ENCODE data around the gene ZNF506.
"Not testable (repeated sequence)": the region's sequence is repeated elsewhere in the genome, so short reads cannot be mapped to it uniquely, and the experiment has no call there.

Gene ZNF506

DNA sequence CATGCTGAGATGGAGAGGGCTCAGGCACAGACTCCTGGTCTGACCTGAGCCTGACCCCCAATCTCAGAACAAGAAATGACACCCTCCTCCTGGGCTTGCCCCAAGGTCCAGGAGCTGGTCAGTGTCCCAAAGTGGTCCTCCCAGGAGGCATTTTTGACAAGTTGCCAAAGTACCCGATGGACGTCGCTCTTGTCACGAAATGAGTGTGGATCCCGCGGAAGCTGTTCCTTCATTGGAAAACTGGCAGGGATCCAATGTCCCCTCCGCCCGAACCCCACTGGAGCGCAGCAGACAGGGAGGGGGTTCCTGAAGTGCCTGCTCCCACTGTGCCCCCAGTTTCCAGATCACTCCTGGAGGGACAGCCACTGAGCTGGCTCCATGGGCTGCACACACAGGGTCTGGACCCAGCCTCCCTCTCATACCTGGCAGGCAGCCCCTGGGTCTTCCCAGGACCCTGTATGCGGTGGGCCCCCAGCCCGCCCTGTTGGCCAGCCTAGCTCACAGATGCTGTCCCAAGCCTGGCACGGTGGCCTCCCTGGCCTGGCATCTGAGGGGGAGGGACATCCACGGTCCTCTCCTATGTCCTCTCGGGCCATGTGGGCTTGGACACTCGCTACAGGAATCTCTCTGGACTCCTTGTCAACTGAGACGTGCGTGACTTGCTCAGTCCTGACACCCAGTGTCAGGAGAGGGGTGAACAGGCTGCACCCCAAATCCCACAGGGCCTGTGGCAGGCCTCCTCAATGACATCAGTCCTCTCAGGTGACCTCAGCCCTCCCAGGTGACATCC lies 75.9 kb downstream of the ZNF506 start:
- H3K27ac ChIP-seq = no peak overlapping the region
- TF ChIP-seq, protein P1, sequence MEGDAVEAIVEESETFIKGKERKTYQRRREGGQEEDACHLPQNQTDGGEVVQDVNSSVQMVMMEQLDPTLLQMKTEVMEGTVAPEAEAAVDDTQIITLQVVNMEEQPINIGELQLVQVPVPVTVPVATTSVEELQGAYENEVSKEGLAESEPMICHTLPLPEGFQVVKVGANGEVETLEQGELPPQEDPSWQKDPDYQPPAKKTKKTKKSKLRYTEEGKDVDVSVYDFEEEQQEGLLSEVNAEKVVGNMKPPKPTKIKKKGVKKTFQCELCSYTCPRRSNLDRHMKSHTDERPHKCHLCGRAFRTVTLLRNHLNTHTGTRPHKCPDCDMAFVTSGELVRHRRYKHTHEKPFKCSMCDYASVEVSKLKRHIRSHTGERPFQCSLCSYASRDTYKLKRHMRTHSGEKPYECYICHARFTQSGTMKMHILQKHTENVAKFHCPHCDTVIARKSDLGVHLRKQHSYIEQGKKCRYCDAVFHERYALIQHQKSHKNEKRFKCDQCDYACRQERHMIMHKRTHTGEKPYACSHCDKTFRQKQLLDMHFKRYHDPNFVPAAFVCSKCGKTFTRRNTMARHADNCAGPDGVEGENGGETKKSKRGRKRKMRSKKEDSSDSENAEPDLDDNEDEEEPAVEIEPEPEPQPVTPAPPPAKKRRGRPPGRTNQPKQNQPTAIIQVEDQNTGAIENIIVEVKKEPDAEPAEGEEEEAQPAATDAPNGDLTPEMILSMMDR (conservative IDR thresholded peaks at IDR 0.05) = no peak

DNA sequence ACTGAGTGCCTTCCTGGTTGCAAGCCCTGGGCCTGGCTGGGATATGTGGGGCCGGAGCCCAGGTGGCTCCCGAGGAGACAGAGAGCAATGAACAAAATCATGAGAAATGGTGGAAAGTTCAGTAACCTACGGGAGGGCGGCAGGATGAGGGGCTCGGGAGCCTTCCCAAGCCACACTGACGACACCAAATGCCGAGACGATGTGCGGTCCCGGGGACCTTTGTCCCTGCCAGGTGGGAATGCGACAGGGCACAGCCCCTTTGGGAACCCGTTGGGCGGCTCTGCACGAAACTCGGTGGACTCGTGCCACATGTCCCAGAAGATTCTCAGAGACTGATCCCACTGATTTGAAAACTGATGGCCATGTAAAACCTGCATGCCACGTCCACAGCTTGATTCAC lies 76.9 kb downstream of the ZNF506 start:
- TF ChIP-seq, protein P1 (conservative IDR thresholded peaks at IDR 0.05) = no peak
- no peak overlapping the region for H3K27ac ChIP-seq

DNA sequence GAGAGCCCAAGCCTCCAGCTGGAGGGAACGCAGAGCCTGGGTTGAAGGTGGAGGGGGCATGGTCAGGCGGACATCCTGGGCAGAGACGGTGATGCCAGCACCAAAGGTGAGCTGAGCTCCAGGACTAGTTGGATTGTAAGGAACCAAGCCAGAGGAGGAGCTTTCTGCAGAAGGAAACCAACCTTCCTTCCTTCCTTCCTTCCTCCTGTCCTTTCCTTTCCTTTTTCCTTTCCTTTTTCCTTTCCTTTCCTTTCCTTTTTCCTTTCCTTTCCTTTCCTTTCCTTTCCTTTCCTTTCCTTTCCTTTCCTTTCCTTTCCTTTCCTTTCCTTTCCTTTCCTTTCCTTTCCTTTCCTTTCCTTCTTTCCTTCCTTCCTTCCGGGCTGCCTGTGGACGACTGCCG lies 77.6 kb downstream of the ZNF506 start:
- not testable (repeated sequence) for H3K27ac ChIP-seq

DNA sequence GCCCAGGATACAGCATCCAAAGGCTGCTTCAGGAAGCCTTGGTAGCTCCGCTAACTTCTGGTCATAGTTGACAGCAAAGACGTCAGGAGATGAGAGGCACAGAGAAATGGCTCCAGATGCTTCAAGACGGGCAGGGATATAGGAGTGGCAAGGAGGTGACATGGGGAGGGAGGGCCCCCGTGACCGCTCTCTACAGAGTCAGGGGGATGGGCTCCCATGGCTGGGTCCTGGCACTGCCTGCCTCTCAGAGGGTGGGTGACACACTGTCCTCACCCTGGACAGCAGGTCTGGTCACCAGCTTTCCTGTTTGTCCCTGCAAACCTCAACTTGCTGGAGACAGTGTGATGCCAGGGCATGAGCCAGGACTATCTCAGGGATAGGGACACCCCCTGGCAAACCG lies 78.4 kb downstream of the ZNF506 start:
- no peak overlapping the region for H3K27ac ChIP-seq
- TF ChIP-seq, protein P1 (conservative IDR thresholded peaks at IDR 0.05) = no peak

DNA sequence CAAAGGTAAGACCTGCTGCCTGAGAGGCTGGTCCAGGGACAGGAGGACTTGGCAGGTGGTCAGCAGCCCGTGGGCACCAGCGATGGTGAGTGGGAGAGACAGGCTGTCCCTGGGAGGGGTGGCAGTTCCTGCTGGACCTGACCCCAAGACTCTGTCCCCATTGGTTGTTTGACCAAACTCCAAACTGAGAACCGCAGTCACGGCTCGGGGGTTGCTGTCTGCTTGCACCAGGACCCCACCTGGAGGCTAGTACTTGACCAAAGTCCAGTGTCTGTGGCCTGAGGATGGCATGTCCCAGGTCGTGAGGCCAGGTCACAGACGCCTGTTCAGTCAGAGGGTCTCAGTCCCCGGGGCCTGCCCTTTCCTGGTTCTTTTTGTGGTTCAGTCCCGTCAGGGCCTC lies 78.8 kb downstream of the ZNF506 start:
- TF ChIP-seq, protein P1 (conservative IDR thresholded peaks at IDR 0.05) = no peak
- H3K27ac ChIP-seq = no peak overlapping the region
